GM12878 (cell line): Measurements from ENCODE around the gene STX3. TPM values are rescaled to one million over a fixed set of nuclear protein-coding genes. Genes with fewer than 3 reads are reported as not detected.
A peak's percentile ranks its signal among the peaks of the same experiment; 100 is the strongest.

ENCODE experiments used
- ATAC-seq: fragments of 200-7000 bp; cut with Tn5 transposase; 3 replicates; pipeline ENCODE4 v1.9.1; 2020; ENCODE audit warnings: mild to moderate bottlenecking, moderate library complexity
- BruUV-seq: library from RNA; stranded (reverse); fragments of 400-500 nt; replicated peaks from 2 replicates; lab custom pipeline; 2021; lab: Mats Ljungman, UMichigan
- CTCF ChIA-PET: fragments of 300-600 bp; sonication (Branson Sonifier 250); formaldehyde crosslinking; extraction: SDS; loops from one replicate; lab custom pipeline; 2021; ENCODE audit warnings: inconsistent platforms; lab: Yijun Ruan, JAX
- POLR2A ChIA-PET: fragments of 350-600 bp; formaldehyde crosslinking; extraction: SDS; loops from one replicate; lab custom pipeline; 2021; ENCODE audit warnings: inconsistent platforms; lab: Charles Lee
- RAD21 ChIA-PET: fragments of 300-600 bp; sonication (Branson Sonifier 250); formaldehyde crosslinking; loops from one replicate; lab custom pipeline; 2023; ENCODE audit warnings: antibody characterized with exemption; ENCODE audit not compliant: unreplicated experiment; lab: Charles Lee
- SMC1A ChIA-PET: fragments of 300-600 bp; sonication (Branson Sonifier 250); formaldehyde crosslinking; loops from one replicate; lab custom pipeline; 2023; ENCODE audit not compliant: unreplicated experiment, uncharacterized antibody; lab: Charles Lee
- DNase-seq: peaks from one replicate; pipeline ENCODE4 v3.0.0-alpha.2; 2011; ENCODE audit warnings: low read depth, low spot score
- FAIRE-seq: peaks from 3 replicates; lab custom pipeline; 2011; peaks lifted over from hg19 to GRCh38; lab: Jason Lieb, UNC
- H2AFZ ChIP-seq: 2 replicates; pipeline ENCODE4 v1.6.0; 2011; ENCODE audit warnings: low read depth, low read length, control low read depth; ENCODE audit not compliant: control insufficient read depth
- H3K27ac ChIP-seq: 2 replicates; pipeline ENCODE4 v1.5.1; 2011; ENCODE audit warnings: control low read depth; ENCODE audit not compliant: control insufficient read depth, insufficient read depth
- H3K27me3 ChIP-seq, 2 experiments: replicated peaks in 1 of 2; 2 replicates each; pipeline versions ENCODE4 v1.6.0 to v1.6.1; 2011; ENCODE audit warnings: low read length in 1 of 2; ENCODE audit not compliant: control insufficient read depth in 2 of 2, insufficient read depth in 2 of 2
- H3K36me3 ChIP-seq, 2 experiments: 2 replicates each; pipeline ENCODE4 v1.5.1; 2011; ENCODE audit warnings: low read length in 1 of 2; ENCODE audit not compliant: control insufficient read depth in 2 of 2, insufficient read depth in 2 of 2
- H3K4me1 ChIP-seq: 2 replicates; pipeline ENCODE4 v1.6.1; 2011; ENCODE audit warnings: mild to moderate bottlenecking, low read length, moderate library complexity, mixed read lengths; ENCODE audit not compliant: control insufficient read depth, insufficient read depth
- H3K4me2 ChIP-seq: 2 replicates; pipeline ENCODE4 v1.6.0; 2011; ENCODE audit warnings: control low read depth; ENCODE audit not compliant: control insufficient read depth, insufficient read depth
- H3K4me3 ChIP-seq: fragments of 200-600 bp; sonication (generic); 2 replicates; pipeline ENCODE4 v1.5.1; 2016
- H3K79me2 ChIP-seq: 2 replicates; pipeline ENCODE4 v1.6.0; 2011; ENCODE audit warnings: low read length; ENCODE audit not compliant: control insufficient read depth, insufficient read depth
- H3K9ac ChIP-seq: 2 replicates; pipeline ENCODE4 v1.8.0; 2011; ENCODE audit warnings: low read length, control low read depth, mixed read lengths; ENCODE audit not compliant: control insufficient read depth, insufficient read depth
- H3K9me3 ChIP-seq: replicated peaks from 3 replicates; pipeline ENCODE4 v1.5.1; 2011; ENCODE audit warnings: mild to moderate bottlenecking, low read length; ENCODE audit not compliant: control insufficient read depth, insufficient read depth
- H4K20me1 ChIP-seq: 2 replicates; pipeline ENCODE4 v1.6.0; 2011; ENCODE audit not compliant: control insufficient read depth, insufficient read depth
- BCL11A ChIP-seq: IDR thresholded peaks from 2 replicates; pipeline ENCODE4 v1.6.1; 2011; ENCODE audit warnings: low read depth, low read length
- CBX3 ChIP-seq: fragments of 200-600 bp; sonication (generic); IDR thresholded peaks from 2 replicates; pipeline ENCODE4 v1.6.1; 2016; ENCODE audit warnings: low read depth, borderline replicate concordance
- CHD2 ChIP-seq: IDR thresholded peaks from 2 replicates; pipeline ENCODE4 v1.6.1; 2011; ENCODE audit warnings: low read depth, low read length, improper control_type of control experiment, borderline replicate concordance
- E4F1 ChIP-seq: fragments of 450-650 bp; IDR thresholded peaks from 2 replicates; pipeline ENCODE4 v1.6.1; 2018; ENCODE audit warnings: borderline replicate concordance, mild to moderate bottlenecking; ENCODE audit not compliant: partially characterized antibody
- ETV6 ChIP-seq, 2 experiments: fragments of 450-650 bp in 1 of 2; IDR thresholded peaks in 1 of 2; conservative IDR thresholded peaks in 1 of 2; 2 replicates each; pipeline ENCODE4 v1.6.1; 2014; ENCODE audit warnings: antibody characterized with exemption in 1 of 2, borderline replicate concordance in 1 of 2, low read depth in 1 of 2, mild to moderate bottlenecking in 1 of 2, moderate library complexity in 1 of 2
- KAT2A ChIP-seq: conservative IDR thresholded peaks from 2 replicates; pipeline ENCODE4 v1.6.1; 2011; ENCODE audit warnings: low read depth, low read length; ENCODE audit not compliant: control insufficient read depth
- MEF2B ChIP-seq: fragments of 450-650 bp; IDR thresholded peaks from 2 replicates; pipeline ENCODE4 v1.6.1; 2018; ENCODE audit warnings: mild to moderate bottlenecking, moderate library complexity; ENCODE audit not compliant: partially characterized antibody, poor library complexity, severe bottlenecking
- MTA2 ChIP-seq: fragments of 450-650 bp; IDR thresholded peaks from 2 replicates; pipeline ENCODE4 v1.6.1; 2016; ENCODE audit warnings: low read depth, mild to moderate bottlenecking, moderate library complexity
- PAX5 ChIP-seq: IDR thresholded peaks from 2 replicates; pipeline ENCODE4 v1.6.1; 2011; ENCODE audit warnings: low read depth, low read length, borderline replicate concordance
- POLR2A ChIP-seq: IDR thresholded peaks from 2 replicates; pipeline ENCODE4 v1.6.1; 2011; ENCODE audit warnings: low read depth, mild to moderate bottlenecking, low read length
- RAD51 ChIP-seq: fragments of 450-650 bp; IDR thresholded peaks from 2 replicates; pipeline ENCODE4 v1.6.1; 2016; ENCODE audit warnings: moderate library complexity, mild to moderate bottlenecking, inconsistent platforms
- RB1 ChIP-seq: fragments of 450-650 bp; formaldehyde crosslinking; IDR thresholded peaks from 2 replicates; pipeline ENCODE4 v1.6.1; 2017; ENCODE audit warnings: mild to moderate bottlenecking, borderline replicate concordance
- SRF ChIP-seq, 2 experiments: IDR thresholded peaks; 2 replicates each; pipeline ENCODE4 v1.6.1; 2011; ENCODE audit warnings: low read depth in 2 of 2, low read length in 2 of 2, mild to moderate bottlenecking in 1 of 2, moderate library complexity in 1 of 2
- TAF1 ChIP-seq: IDR thresholded peaks from 2 replicates; pipeline ENCODE4 v1.6.1; 2011; ENCODE audit warnings: mild to moderate bottlenecking, low read depth, low read length, borderline replicate concordance
- TCF7 ChIP-seq: IDR thresholded peaks from 2 replicates; pipeline ENCODE4 v1.6.1; 2014; ENCODE audit warnings: antibody characterized with exemption, borderline replicate concordance
- USF1 ChIP-seq: IDR thresholded peaks from 2 replicates; pipeline ENCODE4 v1.6.1; 2011; ENCODE audit warnings: borderline replicate concordance, low read depth, mild to moderate bottlenecking, moderate library complexity, mixed read lengths, low read length; ENCODE audit not compliant: insufficient read depth; ENCODE audit errors: extremely low read length
- WGBS: methylation state at CpG from one replicate; pipeline ENCODE4 v1.1.6; 2016; ENCODE audit warnings: low lambda C conversion rate; ENCODE audit not compliant: insufficient replicate concordance, insufficient coverage; ENCODE audit errors: missing lambda C conversion rate; 5-methylcytosine and 5-hydroxymethylcytosine counted together
- in situ Hi-C: fragments of 300-500 bp; cut with MboI; formaldehyde crosslinking; loops from 9 replicates; pipeline ENCODE4 v1.14.3; 2018; ENCODE audit warnings: mixed read lengths
- intact Hi-C: fragments of 100-400 bp; cut with micrococcal nuclease; formaldehyde crosslinking; loops from one replicate; pipeline ENCODE4 v1.14.2; 2022; ENCODE audit not compliant: unreplicated experiment
- polyA plus RNA-seq, 11 experiments: library from polyadenylated mRNA; depleted of rRNA in 4 of 11; unstranded in 6 of 11; stranded (reverse) in 5 of 11; fragments of >200 nt; fragmentation: Nextera tagmentation in 4 of 11; fragmentation: Illumina TruSeq in 1 of 11; extraction: Ambion mirVana in 4 of 11; extraction: Trizol in 1 of 11; gene quantifications; 1 replicate in 1 of 11; 2 replicates in 10 of 11; pipeline versions ENCODE4 v1.2.1 to v1.2.3, GENCODE V29; 2011 to 2016; ENCODE audit warnings: inconsistent platforms in 2 of 11, missing spikeins in 2 of 11, low read depth in 1 of 11
- total RNA-seq, 4 experiments: library from RNA; depleted of rRNA in 3 of 4; stranded (reverse); fragments of >200 nt in 3 of 4; fragmentation: Illumina TruSeq in 1 of 4; extraction: Trizol in 1 of 4; gene quantifications; 2 replicates each; pipeline versions ENCODE4 v1.2.1 to v1.2.3, GENCODE V29; 2013 to 2021

STX3 gene
- total and polyA plus RNA-seq, 10 of the 15 experiments (the other 5 are each of a cell fraction or from before 2014, with no cell fraction given), result 0.11 to 2.5 (median 1.1) TPM

- ChIA-PET SMC1A (interaction anchor here (1.0 to 3.2 kb wide), 6 partner anchors 16 to 497 kb away, joined by 3 to 21 read pairs (median 6); no protein-coding TSS in a partner anchor), POLR2A (interaction anchor here (0.6 to 0.9 kb wide), 2 partner anchors 47 to 151 kb away, joined by 3 to 5 read pairs; no protein-coding TSS in a partner anchor)
- BruUV-seq, result no TSS peak
Observed at GRCh38 chr11:59754494-59754858, 700 bp upstream of the STX3 start.

More at GRCh38 chr11:59754494-59754858, 700 bp upstream of the STX3 start:
- no peak for TF ChIP-seq E4F1
- TF ChIP-seq ETV6 (conservative IDR thresholded peaks at IDR 0.05 in 1 of 2, IDR thresholded peaks at IDR 0.05 in 1 of 2; ENCODE audit: borderline replicate concordance in 1 of 2, low read depth in 1 of 2), result no peak
- no peak for TF ChIP-seq KAT2A
- no peak for TF ChIP-seq PAX5
- no peak for TF ChIP-seq MEF2B
- no peak for TF ChIP-seq CHD2
- no peak for TF ChIP-seq MTA2
- no peak for TF ChIP-seq TCF7
- TF ChIP-seq TAF1, result no peak
- TF ChIP-seq USF1, result no peak
- TF ChIP-seq POLR2A, result no peak
- TF ChIP-seq RAD51, result no peak
- TF ChIP-seq CBX3, result no peak
- TF ChIP-seq SRF (IDR thresholded peaks at IDR 0.05; ENCODE audit: low read depth in 2 of 2, low read length in 2 of 2), result no peak
- TF ChIP-seq RB1, result no peak
- no peak for TF ChIP-seq BCL11A
- peak; percentile 55 for ATAC-seq
- no peaks in the 10 kb centered on the region for H3K36me3 ChIP-seq
- no peaks in the 10 kb centered on the region for H3K9me3 ChIP-seq
- H3K4me2 ChIP-seq, result peak overlapping the region; percentile 100
- H3K27me3 ChIP-seq, result peaks cover 0 to 3% of the 10 kb centered on the region in 2 experiments; a peak in 1 of 4 replicates
- no peaks in the 10 kb centered on the region; the same call in 1 of the 2 replicates for H4K20me1 ChIP-seq
- H3K4me3 ChIP-seq, result peak overlapping the region; percentile 97
- in situ Hi-C loops (loop anchor here (10.0 kb wide), 1 partner anchor 500 kb away; no protein-coding TSS in a partner anchor), intact Hi-C loops (loop anchor here (1.0 to 5.0 kb wide), 5 partner anchors 48 to 497 kb away; partner anchors contain the start of gene MRPL16)
- DNase-seq, result no peak
- under 1% methylated on average over 20 of the region's 20 CpGs for WGBS
- peak overlapping the region; percentile 50; the same call in 1 of the 2 replicates for H3K9ac ChIP-seq
- no peaks in the 10 kb centered on the region for H3K79me2 ChIP-seq
- H2AFZ ChIP-seq, result peak overlapping the region; percentile 93
- no peak overlapping the region for H3K27ac ChIP-seq
- peaks cover 4% of the 10 kb centered on the region for H3K4me1 ChIP-seq
- ChIA-PET RAD21 (interaction anchor here (1.1 to 4.5 kb wide), 7 partner anchors 18 to 497 kb away, joined by 3 to 31 read pairs (median 6); no protein-coding TSS in a partner anchor), CTCF (interaction anchor here (0.6 to 6.9 kb wide), 14 partner anchors 10 to 497 kb away, joined by 3 to 88 read pairs (median 6); partner anchors contain the start of gene MRPL16)
- FAIRE-seq, result no peak
